Endothelial cell of umbilical vein (primary cell): ENCODE measurements around the gene PLCB4. TPM values are rescaled to one million over a fixed set of nuclear protein-coding genes. Genes with fewer than 3 reads are reported as not detected.

Experiments used
- BruUV-seq: library from RNA; stranded (reverse); fragments of 400-500 nt; replicated peaks from 2 replicates; lab custom pipeline; 2021; lab: Mats Ljungman, UMichigan
- CTCF ChIA-PET: fragments of 300-600, 350-600 bp; sonication (Branson Sonifier 250); formaldehyde crosslinking; loops from one replicate; lab custom pipeline; 2021; ENCODE audit warnings: antibody characterized with exemption, inconsistent platforms; lab: Charles Lee
- POLR2A ChIA-PET: fragments of 300-600, 350-600 bp; sonication (Branson Sonifier 250); formaldehyde crosslinking; loops from one replicate; lab custom pipeline; 2021; ENCODE audit warnings: antibody characterized with exemption, inconsistent platforms; lab: Charles Lee
- DNase-seq: peaks from one replicate; pipeline ENCODE4 v3.0.0-alpha.2; 2011; ENCODE audit warnings: low read depth, low spot score
- FAIRE-seq: peaks from 2 replicates; lab custom pipeline; 2011; peaks lifted over from hg19 to GRCh38; lab: Jason Lieb, UNC
- H2AFZ ChIP-seq: 2 replicates; pipeline ENCODE4 v1.6.0; 2012; ENCODE audit warnings: low read depth, low read length, control low read depth, inconsistent platforms
- H3K27ac ChIP-seq: 2 replicates; pipeline ENCODE4 v1.5.1; 2011; ENCODE audit warnings: low read depth, mild to moderate bottlenecking, control low read depth, low read length, moderate library complexity; ENCODE audit not compliant: insufficient read depth
- H3K27me3 ChIP-seq, 2 experiments: 2 replicates each; pipeline versions ENCODE4 v1.6.0 to v1.6.1; 2011; ENCODE audit warnings: low read length in 2 of 2, mixed read lengths in 1 of 2; ENCODE audit not compliant: control insufficient read depth in 2 of 2, insufficient read depth in 2 of 2
- H3K36me3 ChIP-seq, 2 experiments: 2 replicates in 1 of 2; 3 replicates in 1 of 2; pipeline ENCODE4 v1.5.1; 2011; ENCODE audit warnings: low read length in 2 of 2, mild to moderate bottlenecking in 1 of 2, moderate library complexity in 1 of 2; ENCODE audit not compliant: control insufficient read depth in 2 of 2, insufficient read depth in 2 of 2; ENCODE audit errors: extremely low read depth in 1 of 2
- H3K4me1 ChIP-seq: 3 replicates; pipeline ENCODE4 v1.5.1; 2011; ENCODE audit warnings: mild to moderate bottlenecking, low read length; ENCODE audit not compliant: control insufficient read depth, insufficient read depth; ENCODE audit errors: extremely low read depth
- H3K4me2 ChIP-seq: 2 replicates; pipeline ENCODE4 v1.6.1; 2011; ENCODE audit warnings: low read length, control low read depth, mixed read lengths; ENCODE audit not compliant: insufficient read depth
- H3K4me3 ChIP-seq, 3 experiments: fragments of 200-600 bp in 1 of 3; sonication (generic), shearing (Covaris generic) in 1 of 3; replicated peaks in 1 of 3; 2 replicates each; pipeline ENCODE4 v1.5.1; 2011 to 2016; ENCODE audit warnings: control low read depth in 3 of 3, low read length in 3 of 3, mild to moderate bottlenecking in 2 of 3, inconsistent platforms in 1 of 3, low read depth in 1 of 3, moderate library complexity in 1 of 3; ENCODE audit not compliant: insufficient read depth in 1 of 3
- H3K79me2 ChIP-seq: 2 replicates; pipeline ENCODE4 v1.6.0; 2012; ENCODE audit warnings: low read length, inconsistent platforms; ENCODE audit not compliant: control insufficient read depth, insufficient read depth
- H3K9ac ChIP-seq: replicated peaks from 2 replicates; pipeline ENCODE3; 2011; ENCODE audit warnings: low read length, control low read depth; ENCODE audit not compliant: insufficient read depth; ENCODE audit errors: extremely low read depth
- H3K9me1 ChIP-seq: replicated peaks from 3 replicates; pipeline ENCODE4 v1.6.0; 2011; ENCODE audit warnings: mild to moderate bottlenecking, low read length; ENCODE audit not compliant: control insufficient read depth, insufficient read depth; ENCODE audit errors: extremely low read depth
- H3K9me3 ChIP-seq: replicated peaks from 2 replicates; pipeline ENCODE4 v1.5.1; 2012; ENCODE audit warnings: low read length, inconsistent platforms; ENCODE audit not compliant: control insufficient read depth, insufficient read depth
- H4K20me1 ChIP-seq: replicated peaks from 2 replicates; pipeline ENCODE3; 2011; ENCODE audit warnings: mild to moderate bottlenecking, low read length; ENCODE audit not compliant: control insufficient read depth, insufficient read depth; ENCODE audit errors: extremely low read depth
- CTCF ChIP-seq, 2 donors: IDR thresholded peaks; 1 replicate in 1 of 2; 2 replicates in 1 of 2; pipeline ENCODE4 v1.5.1; 2011; ENCODE audit warnings: low read length in 2 of 2, mild to moderate bottlenecking in 2 of 2, moderate library complexity in 2 of 2, control low read depth in 1 of 2, inconsistent platforms in 1 of 2, low read depth in 1 of 2; ENCODE audit not compliant: insufficient read depth in 1 of 2; ENCODE audit errors: extremely low read depth in 1 of 2
- EZH2 ChIP-seq: IDR thresholded peaks from 2 replicates; pipeline ENCODE4 v1.6.1; 2012; ENCODE audit warnings: borderline replicate concordance, low read depth, mild to moderate bottlenecking, moderate library complexity, low read length, inconsistent platforms; ENCODE audit not compliant: severe bottlenecking
- FOS ChIP-seq: IDR thresholded peaks from 2 replicates; pipeline ENCODE4 v1.6.1; 2011; ENCODE audit warnings: mild to moderate bottlenecking, low read length, moderate library complexity, borderline replicate concordance; ENCODE audit not compliant: insufficient read depth
- GATA2 ChIP-seq: IDR thresholded peaks from 2 replicates; pipeline ENCODE4 v1.7.0; 2011; ENCODE audit warnings: low read depth, mild to moderate bottlenecking, moderate library complexity, mixed read lengths, low read length; ENCODE audit not compliant: insufficient read length, insufficient read depth
- JUN ChIP-seq: IDR thresholded peaks from 2 replicates; pipeline ENCODE4 v1.6.1; 2011; ENCODE audit warnings: borderline replicate concordance, low read depth; ENCODE audit not compliant: insufficient read length, insufficient read depth
- MYC ChIP-seq: IDR thresholded peaks from one replicate; pipeline ENCODE4 v1.6.1; 2011; ENCODE audit warnings: mild to moderate bottlenecking, low read depth, low read length
- POLR2A ChIP-seq: IDR thresholded peaks from 2 replicates; pipeline ENCODE4 v1.6.1; 2012; ENCODE audit warnings: low read depth, mild to moderate bottlenecking, control low read depth, low read length
- POLR2AphosphoS5 ChIP-seq: IDR thresholded peaks from 2 replicates; pipeline ENCODE4 v1.6.1; 2012; ENCODE audit warnings: low read depth, mild to moderate bottlenecking, control low read depth, low read length, moderate library complexity; ENCODE audit not compliant: insufficient read depth
- dilution Hi-C: fragments of 300-500 bp; cut with MboI; formaldehyde crosslinking; loops from one replicate; pipeline ENCODE4 v1.15.0; 2019; ENCODE audit warnings: low sequenced_read_pairs; ENCODE audit not compliant: extremely low pct_ligation_motif_present
- intact Hi-C: fragments of 100-400 bp; cut with micrococcal nuclease; formaldehyde crosslinking; loops from one replicate; pipeline ENCODE4 v1.10.0; 2022
- polyA plus RNA-seq, 4 experiments: library from polyadenylated mRNA; depleted of rRNA in 3 of 4; stranded (reverse) in 3 of 4; unstranded in 1 of 4; fragments of >200 nt; gene quantifications; 2 replicates each; pipeline versions ENCODE4 v1.2.1 to v1.2.3, GENCODE V29; 2011 to 2012; ENCODE audit warnings: missing spikeins in 1 of 4
- total RNA-seq: library from RNA; stranded (reverse); gene quantifications from 2 replicates; pipeline ENCODE4 v1.2.3, GENCODE V29; 2021
- TF ChIP-seq, protein P1 (sequence below): IDR thresholded peaks from 2 replicates; pipeline ENCODE4 v1.6.1; 2011; ENCODE audit not compliant: insufficient read depth, insufficient read length

The PLCB4 gene
- total and polyA plus RNA-seq, 2 donors (not counting 3 experiments of a cell fraction or from before 2014, with no cell fraction given) = 0.37 to 1.7 TPM

- no peak overlapping the region for H3K4me2 ChIP-seq
- dilution Hi-C loops = no loop called here
- no peaks in the 10 kb centered on the region for H3K9me1 ChIP-seq
- no peaks in the 10 kb centered on the region for H3K79me2 ChIP-seq
- FAIRE-seq (no peak), DNase-seq (no peak)
- no peak overlapping the region for H2AFZ ChIP-seq
- BruUV-seq = no TSS peak
- CTCF ChIA-PET = no interaction called here
- H3K4me3 ChIP-seq = no peak overlapping the region
- H3K36me3 ChIP-seq = no peaks in the 10 kb centered on the region
- no peak overlapping the region for H3K27ac ChIP-seq
- no peaks in the 10 kb centered on the region for H3K4me1 ChIP-seq
- H4K20me1 ChIP-seq = no peaks in the 10 kb centered on the region
- TF ChIP-seq GATA2 (no peak), CTCF (IDR thresholded peaks at IDR 0.05; ENCODE audit: extremely low read depth in 1 of 2, insufficient read depth in 1 of 2, low read depth in 1 of 2, low read length in 2 of 2) (no peak), POLR2AphosphoS5 (no peak), JUN (no peak)
- H3K9ac ChIP-seq = no peak overlapping the region
- no peaks in the 10 kb centered on the region for H3K27me3 ChIP-seq
- POLR2A ChIA-PET = no interaction called here
- intact Hi-C loops = no loop called here
- H3K9me3 ChIP-seq = no peaks in the 10 kb centered on the region
Observed at GRCh38 chr20:9195031-9195430, 126.1 kb downstream of the PLCB4 start.

GRCh38 chr20:9196110-9196509 lies 127.2 kb downstream of the PLCB4 start:
- dilution Hi-C loops = no loop called here
- no peaks in the 10 kb centered on the region for H3K9me3 ChIP-seq
- no TSS peak for BruUV-seq
- no peaks in the 10 kb centered on the region for H3K27me3 ChIP-seq
- H3K79me2 ChIP-seq = no peaks in the 10 kb centered on the region
- CTCF ChIA-PET = interaction anchor here (1.1 kb wide), 1 partner anchor 17 kb away, joined by 3 read pairs; no protein-coding TSS in a partner anchor
- H3K36me3 ChIP-seq = no peaks in the 10 kb centered on the region
- peaks cover 4% of the 10 kb centered on the region for H3K4me1 ChIP-seq
- no peak overlapping the region for H3K27ac ChIP-seq
- H3K4me2 ChIP-seq = no peak overlapping the region
- no peak for FAIRE-seq
- DNase-seq = no peak
- no peak overlapping the region for H3K9ac ChIP-seq
- intact Hi-C loops = no loop called here
- H3K4me3 ChIP-seq = no peak overlapping the region
- no peaks in the 10 kb centered on the region for H4K20me1 ChIP-seq
- no peak overlapping the region for H2AFZ ChIP-seq
- H3K9me1 ChIP-seq = no peaks in the 10 kb centered on the region
- POLR2A ChIA-PET = no interaction called here
- TF ChIP-seq FOS = no peak
- no peak for TF ChIP-seq MYC
- TF ChIP-seq, protein P1, sequence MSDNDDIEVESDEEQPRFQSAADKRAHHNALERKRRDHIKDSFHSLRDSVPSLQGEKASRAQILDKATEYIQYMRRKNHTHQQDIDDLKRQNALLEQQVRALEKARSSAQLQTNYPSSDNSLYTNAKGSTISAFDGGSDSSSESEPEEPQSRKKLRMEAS = no peak
- no peak for TF ChIP-seq GATA2
- TF ChIP-seq CTCF (IDR thresholded peaks at IDR 0.05; ENCODE audit: extremely low read depth in 1 of 2, insufficient read depth in 1 of 2, low read depth in 1 of 2, low read length in 2 of 2) = no peak
- TF ChIP-seq POLR2AphosphoS5 = no peak
- TF ChIP-seq POLR2A = no peak
- no peak for TF ChIP-seq JUN
- no peak for TF ChIP-seq EZH2
